Caco-2 (cell line): ENCODE measurements around the gene LRRC36. TPM values are rescaled to one million over a fixed set of nuclear protein-coding genes. Genes with fewer than 3 reads are reported as not detected.

Experiments used
- BruUV-seq: library from RNA; stranded (reverse); fragments of 400-500 nt; replicated peaks from 2 replicates; lab custom pipeline; 2021; lab: Mats Ljungman, UMichigan
- CTCF ChIA-PET: fragments of 300-600 bp; sonication (Branson Sonifier 250); formaldehyde crosslinking; loops from one replicate; lab custom pipeline; 2022; ENCODE audit warnings: antibody characterized with exemption; lab: Charles Lee
- POLR2A ChIA-PET: fragments of 300-600 bp; sonication (Branson Sonifier 250); formaldehyde crosslinking; loops from one replicate; lab custom pipeline; 2022; ENCODE audit warnings: antibody characterized with exemption; lab: Charles Lee
- DNase-seq, 2 experiments: peaks; one replicate each; pipeline versions ENCODE4 v3.0.0 to v3.0.0-alpha.2; 2020 to 2022
- H3K27me3 ChIP-seq: replicated peaks from 2 replicates; pipeline ENCODE4 v1.6.0; 2011; ENCODE audit warnings: low read length; ENCODE audit not compliant: control insufficient read depth, insufficient read depth
- H3K36me3 ChIP-seq: 2 replicates; pipeline ENCODE4 v1.5.1; 2011; ENCODE audit warnings: low read length; ENCODE audit not compliant: control insufficient read depth, insufficient read depth
- H3K4me1 ChIP-seq: fragments of 250-450 bp; sonication (Bioruptor Pico); 2 replicates; pipeline ENCODE4 v1.5.1; 2020; ENCODE audit warnings: mild to moderate bottlenecking
- H3K4me3 ChIP-seq: 2 replicates; pipeline ENCODE4 v1.5.1; 2011; ENCODE audit warnings: low read depth, mild to moderate bottlenecking, control low read depth, low read length
- H3K9me3 ChIP-seq: fragments of 250-450 bp; sonication (Bioruptor Pico); 2 replicates; pipeline ENCODE4 v1.5.1; 2020; ENCODE audit warnings: mild to moderate bottlenecking, moderate library complexity
- H3K27ac Mint-ChIP-seq: one replicate; pipeline ENCODE4 v1.8.0; 2022; ENCODE audit warnings: mixed read lengths; ENCODE audit not compliant: unreplicated experiment
- H3K27me3 Mint-ChIP-seq: one replicate; pipeline ENCODE4 v1.8.0; 2022; ENCODE audit warnings: mixed read lengths; ENCODE audit not compliant: insufficient read depth, unreplicated experiment
- H3K36me3 Mint-ChIP-seq: one replicate; pipeline ENCODE4 v1.8.0; 2022; ENCODE audit warnings: mild to moderate bottlenecking, mixed read lengths; ENCODE audit not compliant: insufficient read depth, unreplicated experiment
- H3K4me1 Mint-ChIP-seq: one replicate; pipeline ENCODE4 v1.8.0; 2022; ENCODE audit warnings: low read depth, mixed read lengths; ENCODE audit not compliant: unreplicated experiment
- H3K4me3 Mint-ChIP-seq: one replicate; pipeline ENCODE4 v1.8.0; 2022; ENCODE audit warnings: mild to moderate bottlenecking, moderate library complexity, mixed read lengths; ENCODE audit not compliant: unreplicated experiment
- H3K9me3 Mint-ChIP-seq: one replicate; pipeline ENCODE4 v1.8.0; 2022; ENCODE audit warnings: mixed read lengths; ENCODE audit not compliant: unreplicated experiment
- intact Hi-C: fragments of 100-400 bp; cut with micrococcal nuclease; formaldehyde crosslinking; loops from one replicate; pipeline ENCODE4 v1.10.0; 2022; ENCODE audit not compliant: unreplicated experiment
- total RNA-seq: library from RNA; stranded (reverse); gene quantifications from 2 replicates; pipeline ENCODE4 v1.2.3, GENCODE V29; 2022
- TF ChIP-seq, protein P1 (sequence below), 2 experiments: fragments of 200-600 bp in 1 of 2; IDR thresholded peaks; 1 replicate in 1 of 2; 2 replicates in 1 of 2; pipeline versions ENCODE4 v1.5.1 to v1.8.0; 2011 to 2022; ENCODE audit warnings: antibody characterized with exemption in 1 of 2, control low read depth in 1 of 2, inconsistent platforms in 1 of 2, low read depth in 1 of 2, low read length in 1 of 2, mild to moderate bottlenecking in 1 of 2, moderate library complexity in 1 of 2; ENCODE audit not compliant: insufficient read depth in 1 of 2, severe bottlenecking in 1 of 2, unreplicated experiment in 1 of 2

LRRC36 gene
- total RNA-seq, 1 experiment from 2014 or later = not detected

DNA sequence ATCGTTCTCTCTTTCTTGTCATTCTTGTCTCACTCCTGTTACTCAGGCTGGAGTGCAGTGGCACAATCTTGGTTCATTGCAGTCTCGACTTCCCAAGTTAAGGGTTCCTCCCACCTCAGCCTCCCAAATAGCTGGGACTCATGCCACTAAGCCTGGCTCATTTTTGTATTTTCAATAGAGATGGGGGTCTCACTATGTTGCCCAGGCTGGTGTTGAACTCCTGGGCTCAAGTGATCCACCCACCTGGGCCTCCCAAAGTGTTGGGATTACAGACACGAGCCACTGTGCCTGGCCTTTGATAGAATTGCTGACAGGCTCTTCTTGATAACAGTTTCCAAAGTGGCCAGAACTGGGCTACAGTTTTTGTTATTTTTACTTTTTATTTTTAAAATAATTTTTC lies 34.4 kb downstream of the LRRC36 start:
- intact Hi-C loops = no loop called here
- H3K36me3 Mint-ChIP-seq = no peaks in the 10 kb centered on the region
- DNase-seq = no peak
- no peak overlapping the region for H3K4me3 Mint-ChIP-seq
- ChIA-PET POLR2A (no interaction called here), CTCF (no interaction called here)
- H3K9me3 Mint-ChIP-seq = no peaks in the 10 kb centered on the region
- H3K9me3 ChIP-seq = no peaks in the 10 kb centered on the region
- peaks cover 33% of the 10 kb centered on the region for H3K4me1 ChIP-seq
- no peaks in the 10 kb centered on the region for H3K27me3 Mint-ChIP-seq
- no peak overlapping the region for H3K4me3 ChIP-seq
- no peak overlapping the region for H3K27ac Mint-ChIP-seq
- no peaks in the 10 kb centered on the region for H3K27me3 ChIP-seq
- H3K4me1 Mint-ChIP-seq = peaks cover 34% of the 10 kb centered on the region
- no TSS peak for BruUV-seq
- TF ChIP-seq, protein P1, sequence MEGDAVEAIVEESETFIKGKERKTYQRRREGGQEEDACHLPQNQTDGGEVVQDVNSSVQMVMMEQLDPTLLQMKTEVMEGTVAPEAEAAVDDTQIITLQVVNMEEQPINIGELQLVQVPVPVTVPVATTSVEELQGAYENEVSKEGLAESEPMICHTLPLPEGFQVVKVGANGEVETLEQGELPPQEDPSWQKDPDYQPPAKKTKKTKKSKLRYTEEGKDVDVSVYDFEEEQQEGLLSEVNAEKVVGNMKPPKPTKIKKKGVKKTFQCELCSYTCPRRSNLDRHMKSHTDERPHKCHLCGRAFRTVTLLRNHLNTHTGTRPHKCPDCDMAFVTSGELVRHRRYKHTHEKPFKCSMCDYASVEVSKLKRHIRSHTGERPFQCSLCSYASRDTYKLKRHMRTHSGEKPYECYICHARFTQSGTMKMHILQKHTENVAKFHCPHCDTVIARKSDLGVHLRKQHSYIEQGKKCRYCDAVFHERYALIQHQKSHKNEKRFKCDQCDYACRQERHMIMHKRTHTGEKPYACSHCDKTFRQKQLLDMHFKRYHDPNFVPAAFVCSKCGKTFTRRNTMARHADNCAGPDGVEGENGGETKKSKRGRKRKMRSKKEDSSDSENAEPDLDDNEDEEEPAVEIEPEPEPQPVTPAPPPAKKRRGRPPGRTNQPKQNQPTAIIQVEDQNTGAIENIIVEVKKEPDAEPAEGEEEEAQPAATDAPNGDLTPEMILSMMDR (IDR thresholded peaks at IDR 0.05; ENCODE audit: insufficient read depth in 1 of 2, low read depth in 1 of 2, low read length in 1 of 2, severe bottlenecking in 1 of 2, unreplicated experiment in 1 of 2) = no peak
- H3K36me3 ChIP-seq = no peaks in the 10 kb centered on the region

DNA sequence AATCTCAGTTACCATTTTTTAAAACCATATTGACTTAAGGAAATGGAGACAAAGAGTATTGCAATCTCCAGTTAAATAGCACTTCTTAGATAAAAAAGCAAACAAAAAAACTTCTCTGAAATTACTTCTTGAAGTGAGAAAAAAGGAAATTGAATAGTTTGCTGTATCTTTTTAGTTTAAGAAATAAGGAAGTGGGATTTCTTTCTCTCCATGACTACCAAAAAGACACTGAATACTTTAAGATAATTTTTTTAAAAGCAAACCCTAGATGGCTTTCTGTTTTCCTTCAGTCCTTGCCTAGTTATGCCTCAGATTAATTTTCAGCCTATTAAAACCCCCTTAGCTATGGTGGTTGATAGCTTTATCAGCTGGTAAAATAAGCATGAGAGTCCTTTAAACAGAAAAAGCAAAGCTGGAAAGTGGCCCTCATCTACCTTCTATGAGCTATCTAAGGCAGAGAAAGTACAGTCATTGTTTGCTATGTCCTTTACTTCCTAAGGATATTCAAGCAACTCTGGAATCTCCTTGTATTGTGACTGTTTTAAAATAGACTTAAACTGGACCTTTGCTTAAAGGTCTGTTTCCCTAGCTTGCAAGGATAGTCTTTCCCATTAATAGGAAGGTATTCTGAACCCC lies 38.1 kb downstream of the LRRC36 start:
- Histone ChIP-seq H3K4me3 (no peak overlapping the region), H3K36me3 (no peaks in the 10 kb centered on the region), H3K27me3 (no peaks in the 10 kb centered on the region), H3K9me3 (no peaks in the 10 kb centered on the region), H3K4me1 (peaks cover 33% of the 10 kb centered on the region)
- CTCF ChIA-PET = interaction anchor here (0.5 to 1.6 kb wide), 5 partner anchors 24 to 342 kb away, joined by 3 to 5 read pairs (median 3); partner anchors contain the start of gene ATP6V0D1
- POLR2A ChIA-PET = interaction anchor here (0.6 kb wide), 2 partner anchors 116 to 118 kb away, joined by 3 read pairs; partner anchors contain the start of genes FHOD1 and SLC9A5
- no peak for DNase-seq
- intact Hi-C loops = no loop called here
- TF ChIP-seq, protein P1 (IDR thresholded peaks at IDR 0.05; ENCODE audit: insufficient read depth in 1 of 2, low read depth in 1 of 2, low read length in 1 of 2, severe bottlenecking in 1 of 2, unreplicated experiment in 1 of 2) = no peak
- H3K27me3 Mint-ChIP-seq = no peaks in the 10 kb centered on the region
- no peaks in the 10 kb centered on the region for H3K9me3 Mint-ChIP-seq
- no peaks in the 10 kb centered on the region for H3K36me3 Mint-ChIP-seq
- H3K4me1 Mint-ChIP-seq = peaks cover 34% of the 10 kb centered on the region
- BruUV-seq = no TSS peak
- no peak overlapping the region for H3K4me3 Mint-ChIP-seq
- no peak overlapping the region for H3K27ac Mint-ChIP-seq

DNA sequence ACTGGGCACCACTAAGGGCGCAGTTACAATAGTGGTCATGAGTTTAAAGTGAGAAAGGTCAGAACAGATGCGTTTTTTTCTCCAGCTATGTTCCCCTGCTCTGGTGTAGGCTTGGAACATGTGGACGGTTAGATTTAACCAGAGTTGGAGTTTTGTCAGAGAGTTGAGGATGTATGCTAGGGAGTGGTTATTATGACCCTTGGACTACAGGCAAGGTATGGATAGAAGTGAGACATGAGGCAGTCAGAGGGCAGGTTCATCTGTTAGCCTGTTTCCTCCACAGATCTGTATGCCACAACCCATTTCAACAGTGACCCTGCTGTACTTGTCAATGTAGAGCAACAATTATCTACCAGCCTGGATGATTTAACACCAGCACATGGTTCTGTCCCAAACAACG lies 44.0 kb downstream of the LRRC36 start:
- H3K27me3 Mint-ChIP-seq = no peaks in the 10 kb centered on the region
- intact Hi-C loops = no loop called here
- Histone ChIP-seq H3K4me3 (no peak overlapping the region), H3K36me3 (no peaks in the 10 kb centered on the region), H3K9me3 (no peaks in the 10 kb centered on the region), H3K4me1 (no peaks in the 10 kb centered on the region), H3K27me3 (no peaks in the 10 kb centered on the region)
- no peaks in the 10 kb centered on the region for H3K9me3 Mint-ChIP-seq
- DNase-seq = no peak
- TF ChIP-seq, protein P1 (IDR thresholded peaks at IDR 0.05; ENCODE audit: insufficient read depth in 1 of 2, low read depth in 1 of 2, low read length in 1 of 2, severe bottlenecking in 1 of 2, unreplicated experiment in 1 of 2) = no peak
- BruUV-seq = no TSS peak
- ChIA-PET CTCF (no interaction called here), POLR2A (no interaction called here)
- no peaks in the 10 kb centered on the region for H3K36me3 Mint-ChIP-seq
- H3K4me3 Mint-ChIP-seq = no peak overlapping the region
- peaks cover 5% of the 10 kb centered on the region for H3K4me1 Mint-ChIP-seq
- H3K27ac Mint-ChIP-seq = no peak overlapping the region
